Osteoblast (primary cell): ENCODE results near the gene RNF150. TPM values are rescaled to one million over a fixed set of nuclear protein-coding genes. Genes with fewer than 3 reads are reported as not detected.

Source experiments
- DNase-seq: peaks from one replicate; pipeline ENCODE4 v3.0.0; 2011; ENCODE audit warnings: low spot score, mixed read lengths; ENCODE audit not compliant: insufficient read length; ENCODE audit errors: missing footprints
- H2AFZ ChIP-seq: 2 replicates; pipeline ENCODE4 v1.6.0; 2011; ENCODE audit warnings: mild to moderate bottlenecking, low read length
- H3K27ac ChIP-seq: 2 replicates; pipeline ENCODE4 v1.5.1; 2011; ENCODE audit warnings: mild to moderate bottlenecking, low read depth, low read length, moderate library complexity
- H3K27me3 ChIP-seq: 2 replicates; pipeline ENCODE4 v1.6.0; 2012; ENCODE audit warnings: mild to moderate bottlenecking, control low read depth, inconsistent platforms, low read length, moderate library complexity; ENCODE audit not compliant: insufficient read depth
- H3K36me3 ChIP-seq: 2 replicates; pipeline ENCODE4 v1.5.1; 2011; ENCODE audit warnings: mild to moderate bottlenecking, low read length, control low read depth, moderate library complexity; ENCODE audit not compliant: insufficient read depth
- H3K4me1 ChIP-seq: 2 replicates; pipeline ENCODE4 v1.5.1; 2011; ENCODE audit warnings: mild to moderate bottlenecking, low read length, control low read depth, moderate library complexity; ENCODE audit not compliant: insufficient read depth
- H3K4me2 ChIP-seq: 2 replicates; pipeline ENCODE4 v1.6.0; 2011; ENCODE audit warnings: mild to moderate bottlenecking, low read length; ENCODE audit not compliant: insufficient read depth
- H3K4me3 ChIP-seq: fragments of 200-600 bp; sonication (generic); 3 replicates; pipeline ENCODE4 v1.5.1; 2012; ENCODE audit warnings: mild to moderate bottlenecking, low read length, inconsistent platforms; ENCODE audit not compliant: insufficient read depth
- H3K79me2 ChIP-seq: 2 replicates; pipeline ENCODE4 v1.6.0; 2012; ENCODE audit warnings: mild to moderate bottlenecking, low read length, control low read depth, inconsistent platforms; ENCODE audit not compliant: insufficient read depth
- H3K9me3 ChIP-seq: 2 replicates; pipeline ENCODE4 v1.5.1; 2011; ENCODE audit warnings: low read depth, low read length, control low read depth
- H4K20me1 ChIP-seq: 2 replicates; pipeline ENCODE4 v1.6.0; 2012; ENCODE audit warnings: mild to moderate bottlenecking, low read length, control low read depth; ENCODE audit not compliant: insufficient read depth
- CTCF ChIP-seq: IDR thresholded peaks from 2 replicates; pipeline ENCODE4 v1.5.1; 2011; ENCODE audit warnings: mild to moderate bottlenecking, low read depth, low read length, moderate library complexity; ENCODE audit errors: extremely low read depth
- total RNA-seq: library from RNA; depleted of rRNA; stranded (reverse); fragments of >200 nt; gene quantifications from 2 replicates; pipeline ENCODE4 v1.2.3, GENCODE V29; 2012

Gene RNF150
- total RNA-seq, 1 donor = 13.4 TPM

- Histone ChIP-seq H3K27me3 (no peaks in the 10 kb centered on the region), H2AFZ (no peak overlapping the region), H3K9me3 (peaks cover 2% of the 10 kb centered on the region), H3K36me3 (no peaks in the 10 kb centered on the region), H3K4me1 (peaks cover 14% of the 10 kb centered on the region), H3K4me2 (no peak overlapping the region), H3K27ac (no peak overlapping the region), H3K4me3 (no peak overlapping the region), H4K20me1 (no peaks in the 10 kb centered on the region), H3K79me2 (no peaks in the 10 kb centered on the region)
- no peak for DNase-seq
- no peak for TF ChIP-seq CTCF
These were observed 257.4 kb downstream of the RNF150 start for GRCh38 chr4:140875746-140876452.

- DNase-seq = no peak
- H3K9me3 ChIP-seq = peaks cover 2% of the 10 kb centered on the region
- H4K20me1 ChIP-seq = no peaks in the 10 kb centered on the region
- no peak overlapping the region for H3K4me2 ChIP-seq
- H3K27me3 ChIP-seq = no peaks in the 10 kb centered on the region
- H2AFZ ChIP-seq = no peak overlapping the region
- peaks cover 14% of the 10 kb centered on the region for H3K4me1 ChIP-seq
- H3K79me2 ChIP-seq = no peaks in the 10 kb centered on the region
- no peak for TF ChIP-seq CTCF
- no peak overlapping the region for H3K4me3 ChIP-seq
- H3K27ac ChIP-seq = no peak overlapping the region
- no peaks in the 10 kb centered on the region for H3K36me3 ChIP-seq
These were observed 259.2 kb downstream of the RNF150 start for GRCh38 chr4:140874056-140874455.

GRCh38 chr4:140871368-140871767, 261.9 kb downstream of the RNF150 start:
- Histone ChIP-seq H2AFZ (no peak overlapping the region), H3K4me3 (no peak overlapping the region), H3K27ac (no peak overlapping the region), H3K4me1 (peaks cover 2% of the 10 kb centered on the region), H3K36me3 (no peaks in the 10 kb centered on the region), H4K20me1 (no peaks in the 10 kb centered on the region), H3K27me3 (no peaks in the 10 kb centered on the region), H3K9me3 (no peaks in the 10 kb centered on the region), H3K4me2 (no peak overlapping the region), H3K79me2 (no peaks in the 10 kb centered on the region)
- no peak for DNase-seq
- no peak for TF ChIP-seq CTCF

GRCh38 chr4:140870427-140870826, 262.8 kb downstream of the RNF150 start:
- no peaks in the 10 kb centered on the region for H3K79me2 ChIP-seq
- DNase-seq = no peak
- H3K36me3 ChIP-seq = no peaks in the 10 kb centered on the region
- no peak for TF ChIP-seq CTCF
- H4K20me1 ChIP-seq = no peaks in the 10 kb centered on the region
- H2AFZ ChIP-seq = no peak overlapping the region
- no peak overlapping the region for H3K4me2 ChIP-seq
- H3K9me3 ChIP-seq = no peaks in the 10 kb centered on the region
- no peak overlapping the region for H3K27ac ChIP-seq
- H3K27me3 ChIP-seq = no peaks in the 10 kb centered on the region
- no peaks in the 10 kb centered on the region for H3K4me1 ChIP-seq
- no peak overlapping the region for H3K4me3 ChIP-seq
